Right renal pelvis (tissue), 4 donors: Measurements from ENCODE around the gene NPAS1. TPM values are rescaled to one million over a fixed set of nuclear protein-coding genes. Genes with fewer than 3 reads are reported as not detected.
"Not testable (repeated sequence)": the region's sequence is repeated elsewhere in the genome, so short reads cannot be mapped to it uniquely, and the experiment has no call there.

Source experiments
- DNase-seq, 4 donors: peaks; one replicate each; pipeline ENCODE4 v3.0.0-alpha.2; 2013; ENCODE audit warnings: low read depth in 4 of 4, low spot score in 3 of 4, missing footprints in 1 of 4
- polyA plus RNA-seq, 4 donors: library from polyadenylated mRNA; unstranded; fragments of 120-200 nt; gene quantifications; one replicate each; pipeline ENCODE4 v1.2.1, GENCODE V29; 2013; ENCODE audit not compliant: insufficient read length in 4 of 4

Gene NPAS1
- polyA plus RNA-seq, 4 donors = 1.3 to 3.1 (median 1.4) TPM

- peak; percentile 66 to 85 (median 74) for DNase-seq
These were observed 28.5 kb upstream of the NPAS1 start for GRCh38 chr19:46990991-46991676.

- DNase-seq = no peak
These were observed 26.7 kb upstream of the NPAS1 start for GRCh38 chr19:46992699-46993535.

- no peak for DNase-seq
These were observed 26.0 kb upstream of the NPAS1 start for GRCh38 chr19:46993622-46994021.

GRCh38 chr19:46994141-46994686 is 25.4 kb upstream of the NPAS1 start:
- no peak for DNase-seq

- DNase-seq = no peak
These were observed 24.1 kb upstream of the NPAS1 start for GRCh38 chr19:46995492-46995891.

GRCh38 chr19:46998445-46999125 is 21.1 kb upstream of the NPAS1 start:
- DNase-seq = no peak

GRCh38 chr19:46999377-46999776 is 20.3 kb upstream of the NPAS1 start:
- no peak for DNase-seq

- DNase-seq = no peak
These were observed 19.8 kb upstream of the NPAS1 start for GRCh38 chr19:46999878-47000277.

GRCh38 chr19:47000373-47000772 is 19.3 kb upstream of the NPAS1 start:
- DNase-seq = no peak

- no peak for DNase-seq
These were observed 18.1 kb upstream of the NPAS1 start for GRCh38 chr19:47001584-47001983.

GRCh38 chr19:47002106-47002766 is 17.4 kb upstream of the NPAS1 start:
- DNase-seq = no peak

- DNase-seq = no peak
These were observed 16.6 kb upstream of the NPAS1 start for GRCh38 chr19:47002853-47003610.

- no peak for DNase-seq
These were observed 15.8 kb upstream of the NPAS1 start for GRCh38 chr19:47003611-47004465.

- no peak for DNase-seq
These were observed 14.4 kb upstream of the NPAS1 start for GRCh38 chr19:47005164-47005641.

GRCh38 chr19:47005873-47006272 is 13.8 kb upstream of the NPAS1 start:
- DNase-seq = no peak

GRCh38 chr19:47006496-47006895 is 13.1 kb upstream of the NPAS1 start:
- DNase-seq = no peak

- DNase-seq = not testable (repeated sequence)
These were observed 9.1 kb upstream of the NPAS1 start for GRCh38 chr19:47010549-47010948.

- no peak for DNase-seq
These were observed 7.0 kb upstream of the NPAS1 start for GRCh38 chr19:47012617-47013016.

- DNase-seq = peak in 1 of 4 donors; percentile 63
These were observed 6.6 kb upstream of the NPAS1 start for GRCh38 chr19:47013041-47013517.
